ENCODE results near the gene CENPL. TPM values are rescaled to one million over a fixed set of nuclear protein-coding genes. Genes with fewer than 3 reads are reported as not detected.
A peak's percentile ranks its signal among the peaks of the same experiment; 100 is the strongest.

Gene CENPL
- total RNA-seq, 1 donor, result 8.0 TPM

- H3K27ac ChIP-seq (ENCODE audit: low read depth, low read length), result no peak overlapping the region
- H3K36me3 ChIP-seq (ENCODE audit: insufficient read depth, low read length), result peaks cover 33% of the 10 kb centered on the region
- H2AFZ ChIP-seq (ENCODE audit: low read length), result no peak overlapping the region
- H3K79me2 ChIP-seq (ENCODE audit: insufficient read depth, low read length), result peaks cover 33% of the 10 kb centered on the region
- H4K20me1 ChIP-seq (ENCODE audit: insufficient read depth, low read length), result peaks cover 23% of the 10 kb centered on the region
- TF ChIP-seq, protein P1, sequence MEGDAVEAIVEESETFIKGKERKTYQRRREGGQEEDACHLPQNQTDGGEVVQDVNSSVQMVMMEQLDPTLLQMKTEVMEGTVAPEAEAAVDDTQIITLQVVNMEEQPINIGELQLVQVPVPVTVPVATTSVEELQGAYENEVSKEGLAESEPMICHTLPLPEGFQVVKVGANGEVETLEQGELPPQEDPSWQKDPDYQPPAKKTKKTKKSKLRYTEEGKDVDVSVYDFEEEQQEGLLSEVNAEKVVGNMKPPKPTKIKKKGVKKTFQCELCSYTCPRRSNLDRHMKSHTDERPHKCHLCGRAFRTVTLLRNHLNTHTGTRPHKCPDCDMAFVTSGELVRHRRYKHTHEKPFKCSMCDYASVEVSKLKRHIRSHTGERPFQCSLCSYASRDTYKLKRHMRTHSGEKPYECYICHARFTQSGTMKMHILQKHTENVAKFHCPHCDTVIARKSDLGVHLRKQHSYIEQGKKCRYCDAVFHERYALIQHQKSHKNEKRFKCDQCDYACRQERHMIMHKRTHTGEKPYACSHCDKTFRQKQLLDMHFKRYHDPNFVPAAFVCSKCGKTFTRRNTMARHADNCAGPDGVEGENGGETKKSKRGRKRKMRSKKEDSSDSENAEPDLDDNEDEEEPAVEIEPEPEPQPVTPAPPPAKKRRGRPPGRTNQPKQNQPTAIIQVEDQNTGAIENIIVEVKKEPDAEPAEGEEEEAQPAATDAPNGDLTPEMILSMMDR (IDR thresholded peaks at IDR 0.05; ENCODE audit: extremely low read depth, low read depth, low read length), result no peak
- H3K4me3 ChIP-seq (ENCODE audit: insufficient read depth, low read length), result no peak overlapping the region
- no peaks in the 10 kb centered on the region for H3K9me3 ChIP-seq (ENCODE audit: low read depth, low read length)
- H3K4me2 ChIP-seq (ENCODE audit: insufficient read depth, low read length), result no peak overlapping the region
- peak; percentile 18 for DNase-seq (ENCODE audit: insufficient read length, low spot score, missing footprints)
- H3K27me3 ChIP-seq (ENCODE audit: insufficient read depth, low read length), result no peaks in the 10 kb centered on the region
- peaks cover 14% of the 10 kb centered on the region for H3K4me1 ChIP-seq (ENCODE audit: insufficient read depth, low read length)
Observed at GRCh38 chr1:173870252-173871075, 45.8 kb upstream of the CENPL start.

DNA sequence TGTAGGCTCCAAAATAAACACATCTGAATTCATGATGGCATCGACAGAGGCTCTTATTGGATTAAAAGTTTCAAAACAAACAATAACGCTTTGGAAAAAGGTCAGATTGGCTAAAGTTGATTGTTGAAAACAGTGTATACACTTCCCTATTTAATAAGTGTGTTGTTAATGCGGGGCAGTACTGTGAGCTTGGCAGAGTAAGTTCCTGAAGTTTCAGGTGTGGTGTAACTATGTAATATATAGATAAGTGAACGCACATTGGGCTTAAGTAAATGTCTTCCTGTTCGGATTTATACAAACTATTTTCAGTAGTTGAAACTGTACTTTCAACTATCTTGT lies 44.3 kb upstream of the CENPL start:
- H3K36me3 ChIP-seq (ENCODE audit: insufficient read depth, low read length), result peaks cover 47% of the 10 kb centered on the region
- peak overlapping the region; percentile 16 for H3K27ac ChIP-seq (ENCODE audit: low read depth, low read length)
- TF ChIP-seq, protein P1 (IDR thresholded peaks at IDR 0.05; ENCODE audit: extremely low read depth, low read depth, low read length), result no peak
- no peaks in the 10 kb centered on the region for H3K27me3 ChIP-seq (ENCODE audit: insufficient read depth, low read length)
- peak overlapping the region; percentile 55 for H2AFZ ChIP-seq (ENCODE audit: low read length)
- H3K79me2 ChIP-seq (ENCODE audit: insufficient read depth, low read length), result peaks cover 37% of the 10 kb centered on the region
- H3K4me3 ChIP-seq (ENCODE audit: insufficient read depth, low read length), result peak overlapping the region; percentile 96
- no peaks in the 10 kb centered on the region for H3K9me3 ChIP-seq (ENCODE audit: low read depth, low read length)
- peaks cover 37% of the 10 kb centered on the region for H4K20me1 ChIP-seq (ENCODE audit: insufficient read depth, low read length)
- H3K4me2 ChIP-seq (ENCODE audit: insufficient read depth, low read length), result peak overlapping the region; percentile 93
- DNase-seq (ENCODE audit: insufficient read length, low spot score, missing footprints), result peak; percentile 42
- peaks cover 20% of the 10 kb centered on the region for H3K4me1 ChIP-seq (ENCODE audit: insufficient read depth, low read length)

- H3K4me1 ChIP-seq (ENCODE audit: insufficient read depth, low read length), result peaks cover 20% of the 10 kb centered on the region
- peaks cover 42% of the 10 kb centered on the region for H4K20me1 ChIP-seq (ENCODE audit: insufficient read depth, low read length)
- H3K27ac ChIP-seq (ENCODE audit: low read depth, low read length), result peak within 1 kb of the TSS; percentile 85
- peak within 1 kb of the TSS; percentile 96 for H3K4me3 ChIP-seq (ENCODE audit: insufficient read depth, low read length)
- H3K79me2 ChIP-seq (ENCODE audit: insufficient read depth, low read length), result peaks cover 37% of the 10 kb centered on the region
- peak within 1 kb of the TSS; percentile 61 for H2AFZ ChIP-seq (ENCODE audit: low read length)
- peak; percentile 83 for DNase-seq (ENCODE audit: insufficient read length, low spot score, missing footprints)
- peaks cover 52% of the 10 kb centered on the region for H3K36me3 ChIP-seq (ENCODE audit: insufficient read depth, low read length)
- H3K9me3 ChIP-seq (ENCODE audit: low read depth, low read length), result no peaks in the 10 kb centered on the region
- H3K4me2 ChIP-seq (ENCODE audit: insufficient read depth, low read length), result peak within 1 kb of the TSS; percentile 93
- H3K27me3 ChIP-seq (ENCODE audit: insufficient read depth, low read length), result no peaks in the 10 kb centered on the region
- TF ChIP-seq, protein P1 (IDR thresholded peaks at IDR 0.05; ENCODE audit: extremely low read depth, low read depth, low read length), result no peak
Observed at GRCh38 chr1:173868266-173869020, 43.8 kb upstream of the CENPL start, which contains the start of gene ZBTB37. ZBTB37 (plus strand) TSS chr1:173868380; CDS start chr1:173870226, 1,846 bp downstream.
